IMR-90 (cell line): ENCODE measurements around the gene NF2. TPM values are rescaled to one million over a fixed set of nuclear protein-coding genes. Genes with fewer than 3 reads are reported as not detected.

Source experiments
- ATAC-seq: fragments of 200-7000 bp; cut with Tn5 transposase; 2 replicates; pipeline ENCODE4 v1.9.1; 2020; ENCODE audit warnings: low read depth, mild to moderate bottlenecking, moderate library complexity
- BruUV-seq: library from RNA; stranded (reverse); fragments of 400-500 nt; replicated peaks from 2 replicates; lab custom pipeline; 2021; lab: Mats Ljungman, UMichigan
- CTCF ChIA-PET: fragments of 300-600 bp; formaldehyde crosslinking; extraction: SDS; loops from one replicate; lab custom pipeline; 2021; ENCODE audit warnings: antibody characterized with exemption; lab: Yijun Ruan, JAX
- POLR2A ChIA-PET: fragments of 300-600 bp; sonication (Branson Sonifier 250); formaldehyde crosslinking; loops from one replicate; lab custom pipeline; 2022; ENCODE audit warnings: antibody characterized with exemption; ENCODE audit not compliant: unreplicated experiment; lab: Charles Lee
- DNase-seq: peaks from one replicate; pipeline ENCODE4 v3.0.0; 2013
- H2AFZ ChIP-seq: replicated peaks from 2 replicates; pipeline ENCODE3; 2013; ENCODE audit warnings: low read length, mild to moderate bottlenecking; ENCODE audit not compliant: poor library complexity
- H2AK5ac ChIP-seq: 2 replicates; pipeline ENCODE4 v1.6.1; 2013; ENCODE audit warnings: low read depth, low read length, inconsistent platforms
- H2AK9ac ChIP-seq: replicated peaks from 2 replicates; pipeline ENCODE3; 2013; ENCODE audit warnings: mild to moderate bottlenecking, low read depth, low read length, moderate library complexity; ENCODE audit not compliant: poor library complexity
- H2BK120ac ChIP-seq: 2 replicates; pipeline ENCODE4 v1.6.1; 2013; ENCODE audit warnings: low read depth, low read length, inconsistent platforms
- H2BK15ac ChIP-seq: 3 replicates; pipeline ENCODE4 v1.6.1; 2013; ENCODE audit warnings: low read depth, low read length, inconsistent platforms
- H2BK20ac ChIP-seq: 2 replicates; pipeline ENCODE4 v1.6.1; 2013; ENCODE audit warnings: low read depth, mild to moderate bottlenecking, inconsistent platforms, low read length, moderate library complexity
- H2BK5ac ChIP-seq: 2 replicates; pipeline ENCODE4 v1.6.1; 2013; ENCODE audit warnings: mild to moderate bottlenecking, low read depth, low read length, inconsistent platforms; ENCODE audit not compliant: poor library complexity, severe bottlenecking
- H3K14ac ChIP-seq: replicated peaks from 2 replicates; pipeline ENCODE4 v1.6.1; 2013; ENCODE audit warnings: low read depth, low read length, inconsistent platforms
- H3K18ac ChIP-seq: 2 replicates; pipeline ENCODE4 v1.6.1; 2013; ENCODE audit warnings: low read depth, low read length, control low read depth
- H3K23ac ChIP-seq: 2 replicates; pipeline ENCODE4 v1.6.1; 2013; ENCODE audit warnings: low read depth, low read length, inconsistent platforms
- H3K27ac ChIP-seq: 2 replicates; pipeline ENCODE4 v1.5.1; 2013; ENCODE audit warnings: mild to moderate bottlenecking, control low read depth, low read length; ENCODE audit not compliant: insufficient read depth
- H3K27me3 ChIP-seq: 2 replicates; pipeline ENCODE4 v1.6.1; 2013; ENCODE audit warnings: low read length; ENCODE audit not compliant: control insufficient read depth, insufficient read depth
- H3K36me3 ChIP-seq: 2 replicates; pipeline ENCODE4 v1.6.1; 2013; ENCODE audit warnings: low read length, mixed read lengths; ENCODE audit not compliant: control insufficient read depth, insufficient read depth
- H3K4ac ChIP-seq: 2 replicates; pipeline ENCODE4 v1.6.1; 2013; ENCODE audit warnings: low read depth, low read length, inconsistent platforms
- H3K4me1 ChIP-seq: 2 replicates; pipeline ENCODE4 v1.6.1; 2013; ENCODE audit warnings: low read length, mixed read lengths; ENCODE audit not compliant: control insufficient read depth, insufficient read depth
- H3K4me2 ChIP-seq: 2 replicates; pipeline ENCODE4 v1.6.1; 2013; ENCODE audit warnings: low read depth, mild to moderate bottlenecking, control low read depth, low read length, moderate library complexity
- H3K4me3 ChIP-seq: 2 replicates; pipeline ENCODE4 v1.5.1; 2013; ENCODE audit warnings: low read depth, mild to moderate bottlenecking, control low read depth, low read length, moderate library complexity; ENCODE audit not compliant: insufficient read depth
- H3K56ac ChIP-seq: 2 replicates; pipeline ENCODE4 v1.6.1; 2013; ENCODE audit warnings: low read length, inconsistent platforms; ENCODE audit not compliant: insufficient read depth; ENCODE audit errors: extremely low read depth
- H3K79me1 ChIP-seq, 2 experiments: 2 replicates each; pipeline ENCODE4 v1.6.1; 2013; ENCODE audit warnings: low read length in 2 of 2, inconsistent platforms in 1 of 2, low read depth in 1 of 2
- H3K9ac ChIP-seq: 2 replicates; pipeline ENCODE4 v1.6.1; 2013; ENCODE audit warnings: low read depth, low read length, control low read depth
- H3K9me1 ChIP-seq: 2 replicates; pipeline ENCODE4 v1.6.1; 2013; ENCODE audit warnings: low read length, inconsistent platforms; ENCODE audit not compliant: insufficient read depth
- H3K9me3 ChIP-seq: 2 replicates; pipeline ENCODE4 v1.6.1; 2013; ENCODE audit warnings: low read length; ENCODE audit not compliant: control insufficient read depth, insufficient read depth
- H4K20me1 ChIP-seq: 2 replicates; pipeline ENCODE4 v1.6.1; 2013; ENCODE audit warnings: low read length, inconsistent platforms; ENCODE audit not compliant: insufficient read depth
- H4K5ac ChIP-seq: 2 replicates; pipeline ENCODE4 v1.6.1; 2013; ENCODE audit warnings: mild to moderate bottlenecking, low read depth, low read length, control low read depth
- H4K8ac ChIP-seq, 2 experiments: 2 replicates each; pipeline ENCODE4 v1.6.1; 2013; ENCODE audit warnings: low read depth in 2 of 2, low read length in 2 of 2, control low read depth in 1 of 2, inconsistent platforms in 1 of 2
- H4K91ac ChIP-seq: 2 replicates; pipeline ENCODE4 v1.6.1; 2013; ENCODE audit warnings: low read depth, low read length, inconsistent platforms; ENCODE audit not compliant: insufficient read depth
- BHLHE40 ChIP-seq: fragments of 150-350 bp; IDR thresholded peaks from 2 replicates; pipeline ENCODE4 v1.6.1; 2016; ENCODE audit warnings: mild to moderate bottlenecking, low read depth, low read length
- CEBPB ChIP-seq: IDR thresholded peaks from 2 replicates; pipeline ENCODE4 v1.6.1; 2012; ENCODE audit warnings: low read depth, low read length, improper control_type of control experiment
- CHD1 ChIP-seq: IDR thresholded peaks from 2 replicates; pipeline ENCODE4 v1.6.1; 2012; ENCODE audit warnings: low read depth, low read length, improper control_type of control experiment
- FOS ChIP-seq: fragments of 150-350 bp; IDR thresholded peaks from 2 replicates; pipeline ENCODE4 v1.6.1; 2016; ENCODE audit warnings: low read depth, low read length
- MAFK ChIP-seq: IDR thresholded peaks from 2 replicates; pipeline ENCODE4 v1.6.1; 2012; ENCODE audit warnings: low read depth, low read length, improper control_type of control experiment
- MAZ ChIP-seq: IDR thresholded peaks from 2 replicates; pipeline ENCODE4 v1.6.1; 2012; ENCODE audit warnings: low read depth, mild to moderate bottlenecking, low read length, improper control_type of control experiment, moderate library complexity, borderline replicate concordance
- MXI1 ChIP-seq: IDR thresholded peaks from 2 replicates; pipeline ENCODE4 v1.6.1; 2012; ENCODE audit warnings: low read depth, mild to moderate bottlenecking, low read length, moderate library complexity, borderline replicate concordance
- POLR2A ChIP-seq: IDR thresholded peaks from 2 replicates; pipeline ENCODE4 v1.6.1; 2012; ENCODE audit warnings: mild to moderate bottlenecking, low read depth, low read length
- RAD21 ChIP-seq: IDR thresholded peaks from 2 replicates; pipeline ENCODE4 v1.6.1; 2012; ENCODE audit warnings: low read length, improper control_type of control experiment
- RCOR1 ChIP-seq: IDR thresholded peaks from 2 replicates; pipeline ENCODE4 v1.6.1; 2012; ENCODE audit warnings: mild to moderate bottlenecking, low read length, improper control_type of control experiment; ENCODE audit not compliant: insufficient replicate concordance
- RFX5 ChIP-seq: IDR thresholded peaks from 2 replicates; pipeline ENCODE4 v1.8.0; 2012; ENCODE audit warnings: low read depth, mild to moderate bottlenecking, low read length, moderate library complexity
- SMC3 ChIP-seq: fragments of 150-350 bp; IDR thresholded peaks from 2 replicates; pipeline ENCODE4 v1.6.1; 2016; ENCODE audit warnings: low read depth, mild to moderate bottlenecking, antibody characterized with exemption, low read length, moderate library complexity
- WGBS, 2 experiments: methylation state at CpG; one replicate each; pipeline versions ENCODE4 v1.1.5 to v1.1.7; 2013; ENCODE audit warnings: missing lambda C conversion rate in 2 of 2; ENCODE audit not compliant: insufficient read length in 1 of 2; ENCODE audit errors: extremely low coverage in 2 of 2; 5-methylcytosine and 5-hydroxymethylcytosine counted together
- dilution Hi-C: fragments of 300-500 bp; cut with HindIII; formaldehyde crosslinking; loops from one replicate; pipeline ENCODE4 v1.14.3; 2018; ENCODE audit warnings: low sequenced_read_pairs; ENCODE audit not compliant: unreplicated experiment
- in situ Hi-C: fragments of 300-500 bp; cut with MboI; formaldehyde crosslinking; loops from 3 replicates; pipeline ENCODE4 v1.14.3; 2019; ENCODE audit warnings: low sequenced_read_pairs, inconsistent platforms, mixed read lengths
- intact Hi-C: fragments of 100-400 bp; cut with micrococcal nuclease; formaldehyde crosslinking; loops from 2 replicates; pipeline ENCODE4 v1.10.0; 2022
- polyA plus RNA-seq, 3 experiments: library from polyadenylated mRNA; depleted of rRNA; stranded (reverse); fragments of >200 nt; gene quantifications; 2 replicates each; pipeline ENCODE4 v1.2.3, GENCODE V29; 2012; ENCODE audit warnings: low replicate concordance in 1 of 3
- total RNA-seq: library from RNA; depleted of rRNA; stranded (reverse); fragments of >200 nt; gene quantifications from 2 replicates; pipeline ENCODE4 v1.2.3, GENCODE V29; 2012
- TF ChIP-seq, protein P1 (sequence below): fragments of 150-350 bp; IDR thresholded peaks from 2 replicates; pipeline ENCODE4 v1.6.1; 2017; ENCODE audit warnings: mild to moderate bottlenecking, antibody characterized with exemption, low read length, low read depth
- TF ChIP-seq, protein P2 (sequence below): conservative IDR thresholded peaks from 2 replicates; pipeline ENCODE4 v1.5.1; 2012; ENCODE audit warnings: mild to moderate bottlenecking, low read depth, low read length, improper control_type of control experiment
- TF ChIP-seq, protein P3 (sequence below): fragments of 150-350 bp; IDR thresholded peaks from 2 replicates; pipeline ENCODE4 v1.6.1; 2016; ENCODE audit warnings: low read depth, mild to moderate bottlenecking, low read length, moderate library complexity, borderline replicate concordance

NF2 gene
- total and polyA plus RNA-seq, 2 of the 4 experiments (the other 2 are of a cell fraction), result 59.0 to 151 TPM

DNA sequence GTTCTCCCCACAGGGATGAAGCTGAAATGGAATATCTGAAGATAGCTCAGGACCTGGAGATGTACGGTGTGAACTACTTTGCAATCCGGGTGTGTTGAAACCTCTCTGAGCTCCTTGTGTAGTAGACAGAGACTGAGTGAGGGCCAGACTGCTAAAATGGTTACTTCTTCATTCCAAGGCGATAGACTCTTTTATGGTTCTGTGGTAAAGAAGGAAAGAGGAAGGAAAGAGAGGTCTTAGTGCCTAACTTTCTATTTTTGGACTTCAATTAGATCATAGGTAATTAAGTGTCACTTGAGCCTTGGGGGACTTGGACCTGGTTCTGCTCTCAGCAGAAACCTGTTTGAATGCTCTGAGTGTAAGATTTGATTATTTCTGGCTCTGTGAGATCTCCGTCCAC is 54.7 kb downstream of the NF2 start:
- dilution Hi-C loops, result no loop called here
- no TSS peak for BruUV-seq
- H3K9me3 ChIP-seq, result no peaks in the 10 kb centered on the region

More for the DNA sequence above, 54.7 kb downstream of the NF2 start:
- Histone ChIP-seq H3K14ac (no peak overlapping the region), H2BK5ac (no peak overlapping the region), H2BK15ac (no peak overlapping the region), H2AFZ (no peak overlapping the region), H2AK9ac (no peak overlapping the region), H2AK5ac (no peak overlapping the region), H3K4ac (no peak overlapping the region), H4K91ac (no peak overlapping the region), H3K4me2 (no peak overlapping the region), H4K20me1 (no peaks in the 10 kb centered on the region), H3K9me1 (no peaks in the 10 kb centered on the region), H3K4me1 (peaks cover 3% of the 10 kb centered on the region; the same call in 1 of the 2 replicates), H2BK20ac (no peak overlapping the region), H3K79me1 (0 out of 4 replicates have a peak, but pooled peaks cover 0 to 8% of the 10 kb centered on the region in 2 experiments), H3K4me3 (no peak overlapping the region), H4K8ac (no peak overlapping the region), H3K27ac (no peak overlapping the region), H4K5ac (no peak overlapping the region), H3K18ac (no peak overlapping the region), H3K23ac (no peak overlapping the region), H3K36me3 (peaks cover 26% of the 10 kb centered on the region), H3K27me3 (no peaks in the 10 kb centered on the region), H3K9ac (no peak overlapping the region), H2BK120ac (no peak overlapping the region), H3K56ac (no peak overlapping the region)
- intact Hi-C loops, result no loop called here
- DNase-seq (no peak), ATAC-seq (no peak)
- ChIA-PET CTCF (no interaction called here), POLR2A (no interaction called here)
- TF ChIP-seq, protein P1, sequence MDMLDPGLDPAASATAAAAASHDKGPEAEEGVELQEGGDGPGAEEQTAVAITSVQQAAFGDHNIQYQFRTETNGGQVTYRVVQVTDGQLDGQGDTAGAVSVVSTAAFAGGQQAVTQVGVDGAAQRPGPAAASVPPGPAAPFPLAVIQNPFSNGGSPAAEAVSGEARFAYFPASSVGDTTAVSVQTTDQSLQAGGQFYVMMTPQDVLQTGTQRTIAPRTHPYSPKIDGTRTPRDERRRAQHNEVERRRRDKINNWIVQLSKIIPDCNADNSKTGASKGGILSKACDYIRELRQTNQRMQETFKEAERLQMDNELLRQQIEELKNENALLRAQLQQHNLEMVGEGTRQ, result no peak
- no peak for TF ChIP-seq RCOR1
- TF ChIP-seq MAZ, result no peak
- no peak for TF ChIP-seq SMC3
- no peak for TF ChIP-seq RAD21
- TF ChIP-seq, protein P2, sequence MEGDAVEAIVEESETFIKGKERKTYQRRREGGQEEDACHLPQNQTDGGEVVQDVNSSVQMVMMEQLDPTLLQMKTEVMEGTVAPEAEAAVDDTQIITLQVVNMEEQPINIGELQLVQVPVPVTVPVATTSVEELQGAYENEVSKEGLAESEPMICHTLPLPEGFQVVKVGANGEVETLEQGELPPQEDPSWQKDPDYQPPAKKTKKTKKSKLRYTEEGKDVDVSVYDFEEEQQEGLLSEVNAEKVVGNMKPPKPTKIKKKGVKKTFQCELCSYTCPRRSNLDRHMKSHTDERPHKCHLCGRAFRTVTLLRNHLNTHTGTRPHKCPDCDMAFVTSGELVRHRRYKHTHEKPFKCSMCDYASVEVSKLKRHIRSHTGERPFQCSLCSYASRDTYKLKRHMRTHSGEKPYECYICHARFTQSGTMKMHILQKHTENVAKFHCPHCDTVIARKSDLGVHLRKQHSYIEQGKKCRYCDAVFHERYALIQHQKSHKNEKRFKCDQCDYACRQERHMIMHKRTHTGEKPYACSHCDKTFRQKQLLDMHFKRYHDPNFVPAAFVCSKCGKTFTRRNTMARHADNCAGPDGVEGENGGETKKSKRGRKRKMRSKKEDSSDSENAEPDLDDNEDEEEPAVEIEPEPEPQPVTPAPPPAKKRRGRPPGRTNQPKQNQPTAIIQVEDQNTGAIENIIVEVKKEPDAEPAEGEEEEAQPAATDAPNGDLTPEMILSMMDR, result no peak
- TF ChIP-seq MAFK, result no peak
- TF ChIP-seq RFX5, result no peak
- TF ChIP-seq MXI1, result no peak
- no peak for TF ChIP-seq POLR2A
- TF ChIP-seq CHD1, result no peak
- no peak for TF ChIP-seq BHLHE40
- no peak for TF ChIP-seq CEBPB
- TF ChIP-seq, protein P3, sequence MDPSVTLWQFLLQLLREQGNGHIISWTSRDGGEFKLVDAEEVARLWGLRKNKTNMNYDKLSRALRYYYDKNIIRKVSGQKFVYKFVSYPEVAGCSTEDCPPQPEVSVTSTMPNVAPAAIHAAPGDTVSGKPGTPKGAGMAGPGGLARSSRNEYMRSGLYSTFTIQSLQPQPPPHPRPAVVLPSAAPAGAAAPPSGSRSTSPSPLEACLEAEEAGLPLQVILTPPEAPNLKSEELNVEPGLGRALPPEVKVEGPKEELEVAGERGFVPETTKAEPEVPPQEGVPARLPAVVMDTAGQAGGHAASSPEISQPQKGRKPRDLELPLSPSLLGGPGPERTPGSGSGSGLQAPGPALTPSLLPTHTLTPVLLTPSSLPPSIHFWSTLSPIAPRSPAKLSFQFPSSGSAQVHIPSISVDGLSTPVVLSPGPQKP, result no peak
- TF ChIP-seq FOS, result no peak
- WGBS, 2 experiments, result no CpG with 5 or more reads among the region's 4 CpGs
- in situ Hi-C loops, result no loop called here
